OCI-LY7 (cell line): Measurements from ENCODE around the gene PGA4. TPM values are rescaled to one million over a fixed set of nuclear protein-coding genes. Genes with fewer than 3 reads are reported as not detected.

ENCODE experiments used
- BruUV-seq: library from RNA; stranded (reverse); fragments of 400-500 nt; replicated peaks from 2 replicates; lab custom pipeline; 2021; lab: Mats Ljungman, UMichigan
- CTCF ChIA-PET: fragments of 300-600 bp; sonication (Branson Sonifier 250); formaldehyde crosslinking; loops from one replicate; lab custom pipeline; 2022; ENCODE audit warnings: antibody characterized with exemption; ENCODE audit not compliant: unreplicated experiment; lab: Charles Lee
- POLR2A ChIA-PET: fragments of 300-600 bp; sonication (Branson Sonifier 250); formaldehyde crosslinking; loops from one replicate; lab custom pipeline; 2022; ENCODE audit warnings: antibody characterized with exemption; lab: Charles Lee
- DNase-seq: peaks from one replicate; pipeline ENCODE4 v3.0.0-alpha.2; 2015; ENCODE audit warnings: low spot score
- H2AFZ ChIP-seq: fragments of 200-600 bp; sonication (generic), shearing (Covaris generic); 2 replicates; pipeline ENCODE4 v1.6.1; 2014; ENCODE audit warnings: mild to moderate bottlenecking, antibody characterized with exemption, low read length, moderate library complexity
- H3K27ac ChIP-seq: fragments of 200-600 bp; sonication (generic); 2 replicates; pipeline ENCODE4 v1.5.1; 2014; ENCODE audit warnings: mixed run types, low read depth, mild to moderate bottlenecking, moderate library complexity, low read length, inconsistent platforms; ENCODE audit not compliant: poor library complexity, severe bottlenecking
- H3K36me3 ChIP-seq: fragments of 200-600 bp; sonication (generic); 2 replicates; pipeline ENCODE4 v1.6.1; 2014; ENCODE audit warnings: mild to moderate bottlenecking, antibody characterized with exemption, low read length, moderate library complexity, mixed read lengths; ENCODE audit not compliant: insufficient read depth
- H3K4me1 ChIP-seq: fragments of 200-600 bp; sonication (generic); 2 replicates; pipeline ENCODE4 v1.5.1; 2014; ENCODE audit warnings: mild to moderate bottlenecking, low read length; ENCODE audit not compliant: insufficient read depth, poor library complexity, severe bottlenecking
- H3K4me2 ChIP-seq: fragments of 200-600 bp; sonication (generic); 2 replicates; pipeline ENCODE4 v1.6.1; 2014; ENCODE audit warnings: mild to moderate bottlenecking, low read length
- H3K4me3 ChIP-seq: fragments of 200-600 bp; sonication (generic); 2 replicates; pipeline ENCODE4 v1.5.1; 2014; ENCODE audit warnings: mild to moderate bottlenecking, low read depth, low read length; ENCODE audit not compliant: poor library complexity, severe bottlenecking
- H3K79me2 ChIP-seq: fragments of 200-600 bp; sonication (generic); 2 replicates; pipeline ENCODE4 v1.6.1; 2016; ENCODE audit warnings: low read depth, mild to moderate bottlenecking, low read length, moderate library complexity, mixed read lengths; ENCODE audit not compliant: insufficient read depth
- H3K9me2 ChIP-seq: fragments of 200-600 bp; sonication (generic); 2 replicates; pipeline ENCODE4 v1.6.1; 2016; ENCODE audit warnings: mild to moderate bottlenecking, low read length, mixed read lengths; ENCODE audit not compliant: insufficient read depth
- H3K9me3 ChIP-seq: fragments of 200-600 bp; sonication (generic); 2 replicates; pipeline ENCODE4 v1.6.1; 2014; ENCODE audit warnings: mild to moderate bottlenecking, mixed run types, low read length, mixed read lengths
- H4K20me1 ChIP-seq: fragments of 200-600 bp; sonication (generic); 2 replicates; pipeline ENCODE4 v1.6.1; 2014; ENCODE audit warnings: mild to moderate bottlenecking, antibody characterized with exemption, low read length, moderate library complexity, mixed read lengths; ENCODE audit not compliant: insufficient read depth
- CTCF ChIP-seq: fragments of 200-600 bp; sonication (generic); conservative IDR thresholded peaks from 2 replicates; pipeline ENCODE4 v1.5.1; 2014; ENCODE audit warnings: mild to moderate bottlenecking, antibody characterized with exemption, low read length, moderate library complexity, mixed read lengths
- EZH2phosphoT487 ChIP-seq: fragments of 200-600 bp; sonication (generic); IDR thresholded peaks from 2 replicates; pipeline ENCODE4 v1.6.1; 2018; ENCODE audit warnings: low read depth, borderline replicate concordance, mild to moderate bottlenecking, mixed run types, antibody characterized with exemption, low read length, moderate library complexity, mixed read lengths
- intact Hi-C: fragments of 100-400 bp; cut with micrococcal nuclease; formaldehyde crosslinking; loops from one replicate; pipeline ENCODE4 v1.10.0; 2022; ENCODE audit not compliant: unreplicated experiment
- total RNA-seq, 2 experiments: library from RNA; depleted of rRNA in 1 of 2; stranded (reverse); fragments of >200 nt in 1 of 2; shearing (Covaris generic) in 1 of 2; gene quantifications; 2 replicates each; pipeline ENCODE4 v1.2.3, GENCODE V29; 2014 to 2022

PGA4 gene
- total RNA-seq, 2 experiments from 2014 or later = not detected

GRCh38 chr11:61189933-61190332 is 32.2 kb upstream of the PGA4 start:
- Histone ChIP-seq H3K79me2 (no peaks in the 10 kb centered on the region), H3K4me1 (no peaks in the 10 kb centered on the region), H2AFZ (no peak overlapping the region), H3K9me3 (no peaks in the 10 kb centered on the region), H3K4me2 (no peak overlapping the region), H3K36me3 (no peaks in the 10 kb centered on the region), H3K27ac (no peak overlapping the region), H3K9me2 (no peaks in the 10 kb centered on the region), H4K20me1 (no peaks in the 10 kb centered on the region), H3K4me3 (no peak overlapping the region)
- BruUV-seq = no TSS peak
- CTCF ChIA-PET = no interaction called here
- intact Hi-C loops = no loop called here
- DNase-seq = no peak
- POLR2A ChIA-PET = interaction anchor here (0.7 kb wide), 1 partner anchor 347 kb away, joined by 3 read pairs; no protein-coding TSS in a partner anchor
- no peak for TF ChIP-seq EZH2phosphoT487
- TF ChIP-seq CTCF = no peak

DNA sequence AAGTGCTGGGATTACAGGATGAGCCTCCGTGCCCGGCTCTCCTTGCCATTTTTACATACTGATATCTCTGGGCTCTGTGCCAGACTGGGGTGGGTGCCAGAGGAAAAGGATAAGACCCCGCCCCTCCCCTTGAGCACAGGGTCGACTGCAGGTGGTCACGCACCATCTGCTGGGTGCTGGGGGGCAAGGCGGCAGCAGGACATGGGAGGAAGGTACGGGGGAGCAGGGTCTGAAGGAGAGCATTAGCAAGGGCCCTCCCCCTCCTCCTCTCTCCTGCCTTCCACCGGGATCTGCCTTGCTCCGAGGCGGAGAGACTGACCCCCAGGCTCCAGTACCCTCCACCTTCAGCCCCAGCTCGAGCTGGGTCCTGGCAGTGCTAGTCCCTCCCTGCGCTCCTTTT is 28.6 kb upstream of the PGA4 start:
- Histone ChIP-seq H3K79me2 (no peaks in the 10 kb centered on the region), H3K4me2 (no peak overlapping the region), H3K36me3 (no peaks in the 10 kb centered on the region), H3K4me3 (no peak overlapping the region), H3K27ac (no peak overlapping the region), H3K9me2 (no peaks in the 10 kb centered on the region), H2AFZ (no peak overlapping the region), H3K4me1 (no peaks in the 10 kb centered on the region), H3K9me3 (no peaks in the 10 kb centered on the region), H4K20me1 (no peaks in the 10 kb centered on the region)
- DNase-seq = no peak
- ChIA-PET POLR2A (interaction anchor here (0.6 kb wide), 1 partner anchor 18 kb away, joined by 3 read pairs; no protein-coding TSS in a partner anchor), CTCF (no interaction called here)
- BruUV-seq = no TSS peak
- intact Hi-C loops = no loop called here
- no peak for TF ChIP-seq EZH2phosphoT487
- no peak for TF ChIP-seq CTCF

GRCh38 chr11:61194169-61194671 is 27.9 kb upstream of the PGA4 start:
- POLR2A ChIA-PET = no interaction called here
- no peak overlapping the region for H3K4me3 ChIP-seq
- H3K4me2 ChIP-seq = no peak overlapping the region
- intact Hi-C loops = no loop called here
- BruUV-seq = no TSS peak
- H3K4me1 ChIP-seq = no peaks in the 10 kb centered on the region
- no peaks in the 10 kb centered on the region for H3K9me3 ChIP-seq
- CTCF ChIA-PET = no interaction called here
- TF ChIP-seq CTCF = no peak
- TF ChIP-seq EZH2phosphoT487 = no peak
- no peaks in the 10 kb centered on the region for H4K20me1 ChIP-seq
- H3K9me2 ChIP-seq = no peaks in the 10 kb centered on the region
- no peak for DNase-seq
- H3K79me2 ChIP-seq = no peaks in the 10 kb centered on the region
- H2AFZ ChIP-seq = no peak overlapping the region
- no peaks in the 10 kb centered on the region for H3K36me3 ChIP-seq
- H3K27ac ChIP-seq = no peak overlapping the region
